Activated effector memory CD4-positive, alpha-beta T cell treated with Interleukin-2 at 50 U/mL for 16 hours (primary cell): ENCODE data around the gene DOCK3.

Experiments
- DNase-seq: peaks from one replicate; pipeline ENCODE4 v3.0.0-alpha.2; 2020

The DOCK3 gene

GRCh38 chr3:50674349-50675178, at the start of gene DOCK3:
TSS of gene DOCK3 (plus strand) at chr3:50674927. CDS start at chr3:50675264, 337 bp downstream.
- DNase-seq: peak; percentile 47

- no peak for DNase-seq
These were observed 49.2 kb upstream of the DOCK3 start for GRCh38 chr3:50625231-50626182.

GRCh38 chr3:50626401-50626800, 48.3 kb upstream of the DOCK3 start:
- DNase-seq: no peak

GRCh38 chr3:50627407-50628051, 47.2 kb upstream of the DOCK3 start:
- no peak for DNase-seq

- no peak for DNase-seq
These were observed 46.1 kb upstream of the DOCK3 start for GRCh38 chr3:50628601-50629000.

GRCh38 chr3:50630394-50630793, 44.3 kb upstream of the DOCK3 start:
- no peak for DNase-seq

GRCh38 chr3:50630877-50631276, 43.9 kb upstream of the DOCK3 start:
- DNase-seq: no peak

GRCh38 chr3:50632450-50632849, 42.3 kb upstream of the DOCK3 start:
- no peak for DNase-seq

GRCh38 chr3:50633230-50633790, 41.4 kb upstream of the DOCK3 start:
- DNase-seq: no peak

GRCh38 chr3:50635066-50635465, 39.7 kb upstream of the DOCK3 start:
- DNase-seq: no peak

- DNase-seq: no peak
These were observed 37.7 kb upstream of the DOCK3 start for GRCh38 chr3:50637011-50637410.

GRCh38 chr3:50637945-50638344, 36.8 kb upstream of the DOCK3 start:
- no peak for DNase-seq

GRCh38 chr3:50639055-50639494, 35.7 kb upstream of the DOCK3 start:
- DNase-seq: no peak

- no peak for DNase-seq
These were observed 32.3 kb upstream of the DOCK3 start for GRCh38 chr3:50642382-50642781.

- no peak for DNase-seq
These were observed 30.2 kb upstream of the DOCK3 start for GRCh38 chr3:50644561-50644960.

GRCh38 chr3:50645378-50645777, 29.3 kb upstream of the DOCK3 start:
- no peak for DNase-seq

GRCh38 chr3:50648313-50648712, 26.4 kb upstream of the DOCK3 start:
- no peak for DNase-seq

- no peak for DNase-seq
These were observed 25.8 kb upstream of the DOCK3 start for GRCh38 chr3:50648944-50649343.

GRCh38 chr3:50649451-50649931, 25.2 kb upstream of the DOCK3 start:
- no peak for DNase-seq

- DNase-seq: no peak
These were observed 24.7 kb upstream of the DOCK3 start for GRCh38 chr3:50650018-50650417.

GRCh38 chr3:50651445-50651844, 23.3 kb upstream of the DOCK3 start:
- no peak for DNase-seq

GRCh38 chr3:50651920-50652529, 22.7 kb upstream of the DOCK3 start:
- DNase-seq: no peak
